Mesothelial cell of epicardium (in vitro differentiated cells): ENCODE measurements around the gene TSHZ2. TPM values are rescaled to one million over a fixed set of nuclear protein-coding genes. Genes with fewer than 3 reads are reported as not detected.

Experiments
- DNase-seq, 2 experiments: peaks; one replicate each; pipeline ENCODE4 v3.0.0; 2021; ENCODE audit warnings: low spot score in 2 of 2; ENCODE audit not compliant: unreplicated experiment in 2 of 2
- H3K27ac Mint-ChIP-seq: 2 replicates; pipeline ENCODE4 v1.8.0; 2021; ENCODE audit warnings: mixed read lengths
- H3K27me3 Mint-ChIP-seq: 2 replicates; pipeline ENCODE4 v1.8.0; 2021; ENCODE audit warnings: low read depth, mixed read lengths
- H3K36me3 Mint-ChIP-seq: 2 replicates; pipeline ENCODE4 v1.8.0; 2021; ENCODE audit warnings: mixed read lengths
- H3K4me1 Mint-ChIP-seq: 2 replicates; pipeline ENCODE4 v1.8.0; 2021; ENCODE audit warnings: mixed read lengths
- H3K4me3 Mint-ChIP-seq: 2 replicates; pipeline ENCODE4 v1.8.0; 2021; ENCODE audit warnings: mild to moderate bottlenecking, moderate library complexity, mixed read lengths
- H3K9me3 Mint-ChIP-seq: 2 replicates; pipeline ENCODE4 v1.8.0; 2021; ENCODE audit warnings: mixed read lengths
- total RNA-seq: library from RNA; stranded (reverse); gene quantifications from 3 replicates; pipeline ENCODE4 v1.2.1, GENCODE V29; 2021
- TF ChIP-seq, protein P1 (sequence below): fragments of 200-600 bp; sonication (generic); IDR thresholded peaks from one replicate; pipeline ENCODE4 v1.5.0; 2021; ENCODE audit warnings: antibody characterized with exemption; ENCODE audit not compliant: unreplicated experiment

Gene TSHZ2
- total RNA-seq, 1 donor from 2014 or later = 28.8 TPM

DNA sequence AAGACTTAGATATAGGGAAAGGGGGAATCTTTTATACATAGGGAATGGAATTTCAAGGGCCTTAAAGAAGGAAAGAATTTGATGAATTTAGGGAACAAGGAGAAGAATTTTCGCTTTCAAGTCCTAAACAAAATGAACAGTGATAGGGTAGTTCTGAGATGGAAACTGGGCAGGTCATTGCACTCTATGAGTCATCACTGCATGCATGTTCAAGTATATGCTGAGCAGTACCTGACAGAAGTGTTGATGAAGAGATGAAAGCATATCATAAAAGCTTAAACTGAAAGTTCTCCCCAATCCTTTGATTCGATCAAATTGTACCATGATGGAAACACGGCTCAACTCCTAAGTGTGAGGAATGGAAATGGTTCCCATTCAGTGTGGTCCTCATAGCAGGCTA is 271.0 kb downstream of the TSHZ2 start:
- no peak for DNase-seq
- Mint-ChIP-seq H3K9me3 (peaks cover 4% of the 10 kb centered on the region), H3K27ac (no peak overlapping the region), H3K36me3 (peaks cover 5% of the 10 kb centered on the region), H3K4me3 (no peak overlapping the region), H3K27me3 (no peaks in the 10 kb centered on the region), H3K4me1 (peaks cover 6% of the 10 kb centered on the region)
- TF ChIP-seq, protein P1, sequence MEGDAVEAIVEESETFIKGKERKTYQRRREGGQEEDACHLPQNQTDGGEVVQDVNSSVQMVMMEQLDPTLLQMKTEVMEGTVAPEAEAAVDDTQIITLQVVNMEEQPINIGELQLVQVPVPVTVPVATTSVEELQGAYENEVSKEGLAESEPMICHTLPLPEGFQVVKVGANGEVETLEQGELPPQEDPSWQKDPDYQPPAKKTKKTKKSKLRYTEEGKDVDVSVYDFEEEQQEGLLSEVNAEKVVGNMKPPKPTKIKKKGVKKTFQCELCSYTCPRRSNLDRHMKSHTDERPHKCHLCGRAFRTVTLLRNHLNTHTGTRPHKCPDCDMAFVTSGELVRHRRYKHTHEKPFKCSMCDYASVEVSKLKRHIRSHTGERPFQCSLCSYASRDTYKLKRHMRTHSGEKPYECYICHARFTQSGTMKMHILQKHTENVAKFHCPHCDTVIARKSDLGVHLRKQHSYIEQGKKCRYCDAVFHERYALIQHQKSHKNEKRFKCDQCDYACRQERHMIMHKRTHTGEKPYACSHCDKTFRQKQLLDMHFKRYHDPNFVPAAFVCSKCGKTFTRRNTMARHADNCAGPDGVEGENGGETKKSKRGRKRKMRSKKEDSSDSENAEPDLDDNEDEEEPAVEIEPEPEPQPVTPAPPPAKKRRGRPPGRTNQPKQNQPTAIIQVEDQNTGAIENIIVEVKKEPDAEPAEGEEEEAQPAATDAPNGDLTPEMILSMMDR = no peak

DNA sequence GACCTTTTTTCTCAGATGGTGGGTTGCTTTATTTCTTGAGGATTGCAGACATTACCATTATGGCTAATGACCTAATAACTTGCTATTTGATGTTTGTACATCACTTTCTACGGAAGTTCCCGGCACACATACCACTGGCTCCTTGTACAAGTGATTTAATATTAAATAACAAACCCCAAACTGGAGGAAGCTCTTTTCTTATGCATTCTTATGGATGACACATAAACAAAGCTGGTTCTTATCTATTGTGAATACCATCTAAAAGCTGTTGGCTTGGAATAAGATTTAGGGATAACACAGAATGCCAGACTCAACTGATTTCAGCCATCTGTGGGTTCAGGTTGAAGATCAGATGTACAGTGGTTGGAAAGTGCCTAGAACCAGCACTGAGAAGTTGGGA is 272.6 kb downstream of the TSHZ2 start:
- Mint-ChIP-seq H3K27me3 (no peaks in the 10 kb centered on the region), H3K36me3 (peaks cover 5% of the 10 kb centered on the region), H3K27ac (no peak overlapping the region), H3K9me3 (peaks cover 4% of the 10 kb centered on the region), H3K4me1 (peaks cover 6% of the 10 kb centered on the region), H3K4me3 (no peak overlapping the region)
- no peak for DNase-seq
- TF ChIP-seq, protein P1 = no peak

DNA sequence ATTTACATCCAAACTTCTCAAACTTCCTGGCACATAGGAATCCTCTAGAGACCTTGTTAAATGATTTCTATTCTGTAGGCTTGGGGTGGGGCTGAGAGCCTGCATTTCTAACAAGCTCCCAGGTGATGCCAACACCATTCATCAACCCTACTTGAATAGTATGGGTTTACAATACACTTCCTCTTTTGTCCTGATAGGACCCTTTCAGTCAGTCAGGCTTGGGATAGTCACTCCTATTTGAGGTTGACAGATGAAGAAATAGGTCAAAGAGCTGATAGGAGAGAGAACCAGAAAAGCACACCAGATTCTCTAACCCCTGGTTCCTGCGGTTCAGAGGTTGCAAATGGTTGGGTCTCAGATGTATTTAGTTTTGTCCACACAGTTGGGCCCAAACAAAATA is 273.4 kb downstream of the TSHZ2 start:
- TF ChIP-seq, protein P1 = no peak
- H3K27ac Mint-ChIP-seq = no peak overlapping the region
- no peaks in the 10 kb centered on the region for H3K27me3 Mint-ChIP-seq
- H3K4me1 Mint-ChIP-seq = peaks cover 6% of the 10 kb centered on the region
- H3K9me3 Mint-ChIP-seq = peaks cover 4% of the 10 kb centered on the region
- no peak for DNase-seq
- no peak overlapping the region for H3K4me3 Mint-ChIP-seq
- H3K36me3 Mint-ChIP-seq = peaks cover 5% of the 10 kb centered on the region

DNA sequence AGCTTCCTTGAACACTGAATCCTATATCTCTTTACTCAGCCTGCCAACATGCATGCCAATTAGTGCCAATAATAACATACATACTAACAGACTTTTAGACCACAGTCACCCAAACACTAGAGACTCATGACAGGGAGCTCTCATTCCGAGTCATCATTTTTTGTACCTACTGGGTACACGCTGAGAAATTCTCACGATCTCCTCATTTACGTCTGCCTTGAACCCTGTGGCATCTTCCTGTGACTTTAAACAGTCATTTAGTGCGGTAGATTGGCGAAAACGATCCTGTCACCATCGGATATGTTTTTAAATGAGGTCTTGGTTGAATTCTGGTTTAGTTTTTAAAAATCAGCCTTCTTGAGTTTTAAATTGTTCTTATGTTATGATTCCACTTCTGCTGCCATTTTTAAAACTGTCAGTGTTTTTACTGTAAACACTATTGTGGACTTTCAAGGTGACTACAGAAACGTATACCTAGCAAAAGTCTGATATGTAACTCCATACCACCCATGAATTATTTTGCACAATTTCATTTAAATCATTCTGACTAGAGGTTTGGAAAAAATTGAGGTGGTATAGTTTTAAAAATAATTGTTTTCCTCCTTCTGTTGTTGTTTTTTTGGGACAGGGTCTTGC is 275.4 kb downstream of the TSHZ2 start:
- H3K36me3 Mint-ChIP-seq = peaks cover 5% of the 10 kb centered on the region
- TF ChIP-seq, protein P1 = no peak
- no peak for DNase-seq

DNA sequence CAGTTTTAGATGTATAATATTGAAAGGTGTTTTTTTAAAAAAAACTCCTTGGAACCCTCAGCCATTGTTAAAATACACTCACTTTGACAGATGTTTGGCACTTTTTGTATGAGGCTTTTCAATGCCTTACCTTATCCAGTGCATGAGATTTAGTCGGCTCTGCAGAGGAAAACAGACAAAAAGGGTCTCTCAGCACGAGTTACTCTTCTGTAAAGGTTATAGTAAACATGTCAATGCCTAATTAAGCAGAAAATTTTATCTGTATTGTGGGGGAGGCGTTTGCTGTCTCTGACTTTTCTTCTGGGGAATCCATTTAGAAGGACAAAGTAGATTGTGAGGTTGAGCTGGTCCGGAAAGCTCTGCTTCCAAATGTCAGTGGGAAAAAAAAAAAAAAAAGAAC is 278.3 kb downstream of the TSHZ2 start:
- Mint-ChIP-seq H3K4me3 (no peak overlapping the region), H3K9me3 (peaks cover 15% of the 10 kb centered on the region), H3K4me1 (peaks cover 4% of the 10 kb centered on the region), H3K36me3 (peaks cover 26% of the 10 kb centered on the region), H3K27me3 (no peaks in the 10 kb centered on the region), H3K27ac (no peak overlapping the region)
- TF ChIP-seq, protein P1 = no peak
- no peak for DNase-seq

More for the DNA sequence above, 275.4 kb downstream of the TSHZ2 start:
- H3K27ac Mint-ChIP-seq = no peak overlapping the region
- no peak overlapping the region for H3K4me3 Mint-ChIP-seq
- H3K27me3 Mint-ChIP-seq = no peaks in the 10 kb centered on the region
- peaks cover 8% of the 10 kb centered on the region for H3K4me1 Mint-ChIP-seq
- peaks cover 4% of the 10 kb centered on the region for H3K9me3 Mint-ChIP-seq
